H1 (cell line): ENCODE measurements around the gene IQSEC3.

Source experiments
- CBX5 ChIP-seq: fragments of 300-800, 300-1000 bp; sonication (generic); IDR thresholded peaks from 2 replicates; pipeline ENCODE4 v1.7.1; 2016; ENCODE audit warnings: antibody characterized with exemption, low read length, low read depth
- KDM1A ChIP-seq: fragments of 200-600, 300-600 bp; sonication (generic); IDR thresholded peaks from 2 replicates; pipeline ENCODE4 v1.7.1; 2016; ENCODE audit warnings: mild to moderate bottlenecking, low read length, borderline replicate concordance
- POLR2A ChIP-seq, 2 experiments: IDR thresholded peaks; 1 replicate in 1 of 2; 2 replicates in 1 of 2; pipeline ENCODE4 v1.6.1; 2011; ENCODE audit warnings: low read depth in 2 of 2, low read length in 2 of 2, mild to moderate bottlenecking in 2 of 2; ENCODE audit errors: control extremely low read depth in 1 of 2
- RAD21 ChIP-seq, 2 experiments: IDR thresholded peaks in 1 of 2; conservative IDR thresholded peaks in 1 of 2; 2 replicates each; pipeline ENCODE4 v1.6.1; 2011; ENCODE audit warnings: low read depth in 2 of 2, low read length in 2 of 2, improper control_type of control experiment in 1 of 2, inconsistent platforms in 1 of 2, mild to moderate bottlenecking in 1 of 2, moderate library complexity in 1 of 2
- RBBP5 ChIP-seq: IDR thresholded peaks from 2 replicates; pipeline ENCODE4 v1.7.1; 2012; ENCODE audit warnings: low read depth, mild to moderate bottlenecking, inconsistent platforms, low read length, moderate library complexity, borderline replicate concordance
- SAP30 ChIP-seq: fragments of 300-600 bp; sonication (generic); IDR thresholded peaks from 2 replicates; pipeline ENCODE4 v1.7.1; 2012; ENCODE audit warnings: low read length, moderate library complexity, mild to moderate bottlenecking, inconsistent platforms; ENCODE audit not compliant: insufficient read depth, insufficient replicate concordance
- TF ChIP-seq, protein P1 (sequence below), 3 experiments: IDR thresholded peaks; 1 replicate in 2 of 3; 2 replicates in 1 of 3; pipeline versions ENCODE4 v1.5.1 to v1.6.1; 2011; ENCODE audit warnings: low read length in 3 of 3, mild to moderate bottlenecking in 3 of 3, inconsistent platforms in 2 of 3, low read depth in 1 of 3, moderate library complexity in 1 of 3; ENCODE audit not compliant: insufficient read depth in 1 of 3; ENCODE audit errors: control extremely low read depth in 1 of 3

DNA sequence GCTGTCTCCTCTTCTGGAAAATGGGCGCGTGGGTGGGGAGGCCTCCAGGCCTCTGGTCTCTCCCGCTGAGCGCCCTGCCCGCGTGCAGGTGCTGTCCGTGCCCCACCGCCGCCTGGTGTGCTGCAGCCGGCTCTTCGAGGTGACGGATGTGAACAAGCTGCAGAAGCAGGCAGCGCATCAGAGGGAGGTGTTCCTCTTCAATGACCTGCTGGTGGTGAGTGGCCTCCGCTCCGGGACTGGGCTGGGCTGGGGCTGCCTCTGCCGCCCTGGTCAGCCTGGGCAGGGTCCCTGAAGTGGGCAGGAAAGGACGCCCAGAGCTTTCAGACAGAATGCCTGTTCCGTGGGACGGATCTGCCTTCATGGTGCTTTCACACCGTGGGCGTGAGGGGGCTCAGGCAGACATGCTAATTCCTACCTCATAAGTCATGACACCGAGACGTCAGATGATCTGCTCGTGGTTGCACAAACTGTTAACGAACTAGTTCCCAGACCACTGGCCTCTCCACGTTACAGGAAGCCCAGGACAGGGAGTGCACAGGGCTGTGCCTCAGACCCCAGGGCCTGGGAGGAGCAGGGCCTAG lies 96.9 kb downstream of the IQSEC3 start:
- TF ChIP-seq CBX5: no peak
- TF ChIP-seq, protein P1, sequence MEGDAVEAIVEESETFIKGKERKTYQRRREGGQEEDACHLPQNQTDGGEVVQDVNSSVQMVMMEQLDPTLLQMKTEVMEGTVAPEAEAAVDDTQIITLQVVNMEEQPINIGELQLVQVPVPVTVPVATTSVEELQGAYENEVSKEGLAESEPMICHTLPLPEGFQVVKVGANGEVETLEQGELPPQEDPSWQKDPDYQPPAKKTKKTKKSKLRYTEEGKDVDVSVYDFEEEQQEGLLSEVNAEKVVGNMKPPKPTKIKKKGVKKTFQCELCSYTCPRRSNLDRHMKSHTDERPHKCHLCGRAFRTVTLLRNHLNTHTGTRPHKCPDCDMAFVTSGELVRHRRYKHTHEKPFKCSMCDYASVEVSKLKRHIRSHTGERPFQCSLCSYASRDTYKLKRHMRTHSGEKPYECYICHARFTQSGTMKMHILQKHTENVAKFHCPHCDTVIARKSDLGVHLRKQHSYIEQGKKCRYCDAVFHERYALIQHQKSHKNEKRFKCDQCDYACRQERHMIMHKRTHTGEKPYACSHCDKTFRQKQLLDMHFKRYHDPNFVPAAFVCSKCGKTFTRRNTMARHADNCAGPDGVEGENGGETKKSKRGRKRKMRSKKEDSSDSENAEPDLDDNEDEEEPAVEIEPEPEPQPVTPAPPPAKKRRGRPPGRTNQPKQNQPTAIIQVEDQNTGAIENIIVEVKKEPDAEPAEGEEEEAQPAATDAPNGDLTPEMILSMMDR (IDR thresholded peaks at IDR 0.05; ENCODE audit: control extremely low read depth in 1 of 3, insufficient read depth in 1 of 3, low read depth in 1 of 3, low read length in 3 of 3): no peak
- TF ChIP-seq POLR2A (IDR thresholded peaks at IDR 0.05; ENCODE audit: control extremely low read depth in 1 of 2, low read depth in 2 of 2, low read length in 2 of 2): no peak
- TF ChIP-seq RAD21 (IDR thresholded peaks at IDR 0.05 in 1 of 2, conservative IDR thresholded peaks at IDR 0.05 in 1 of 2; ENCODE audit: low read depth in 2 of 2, low read length in 2 of 2): no peak
- TF ChIP-seq KDM1A: no peak
- TF ChIP-seq RBBP5: no peak
- no peak for TF ChIP-seq SAP30
